ENCODE data around the gene SNRNP200. TPM values are rescaled to one million over a fixed set of nuclear protein-coding genes. Genes with fewer than 3 reads are reported as not detected.

SNRNP200 gene
- total RNA-seq, 2 donors from 2014 or later, result 190 to 211 TPM

GRCh38 chr2:96271995-96272394 lies 33.4 kb downstream of the SNRNP200 start:
- DNase-seq, result no peak

GRCh38 chr2:96267159-96267971 lies 38.0 kb downstream of the SNRNP200 start:
- H3K4me1 Mint-ChIP-seq, result peaks cover 12% of the 10 kb centered on the region
- DNase-seq, result peak; percentile 86
- Histone ChIP-seq H3K9ac (ENCODE audit: extremely low read depth, low read length, poor library complexity, severe bottlenecking) (peak overlapping the region; percentile 86), H3K27ac (ENCODE audit: low read depth, low read length) (no peak overlapping the region), H3K27me3 (ENCODE audit: control insufficient read depth, insufficient read depth, low read length, poor library complexity, severe bottlenecking) (no peaks in the 10 kb centered on the region), H3K4me3 (ENCODE audit: low read length) (peak overlapping the region; percentile 100), H3K9me3 (ENCODE audit: control insufficient read depth, low read length) (no peaks in the 10 kb centered on the region), H3K36me3 (ENCODE audit: control insufficient read depth, insufficient read depth, low read length) (peaks cover 50% of the 10 kb centered on the region), H3K4me1 (ENCODE audit: control insufficient read depth, insufficient read depth, low read length) (peaks cover 5% of the 10 kb centered on the region)
- H3K27ac Mint-ChIP-seq, result peak overlapping the region; percentile 52
- peaks cover 33% of the 10 kb centered on the region for H3K36me3 Mint-ChIP-seq (ENCODE audit: low read depth)
- no peaks in the 10 kb centered on the region for H3K9me3 Mint-ChIP-seq
- H3K27me3 Mint-ChIP-seq (ENCODE audit: insufficient read depth), result no peaks in the 10 kb centered on the region
- peak overlapping the region; percentile 88 for H3K4me3 Mint-ChIP-seq
- WGBS, 2 experiments (ENCODE audit: insufficient coverage in 1 of 2, insufficient read length in 1 of 2), result 76 to 77% methylated on average over 8 to 12 of the region's 12 CpGs
- TF ChIP-seq CTCF (conservative IDR thresholded peaks at IDR 0.05), result peak; percentile 68

More at GRCh38 chr2:96271995-96272394, 33.4 kb downstream of the SNRNP200 start:
- H3K9me3 ChIP-seq (ENCODE audit: control insufficient read depth, low read length), result no peaks in the 10 kb centered on the region
- no peak overlapping the region for H3K4me3 Mint-ChIP-seq
- H3K36me3 ChIP-seq (ENCODE audit: control insufficient read depth, insufficient read depth, low read length), result peaks cover 84% of the 10 kb centered on the region
- H3K27ac ChIP-seq (ENCODE audit: low read depth, low read length), result no peak overlapping the region
- no peaks in the 10 kb centered on the region for H3K9me3 Mint-ChIP-seq
- H3K9ac ChIP-seq (ENCODE audit: extremely low read depth, low read length, poor library complexity, severe bottlenecking), result no peak overlapping the region
- WGBS, 2 experiments (ENCODE audit: insufficient coverage in 1 of 2, insufficient read length in 1 of 2), result 84 to 94% methylated on average over 3 of the region's 3 CpGs
- no peak overlapping the region for H3K27ac Mint-ChIP-seq
- H3K4me1 Mint-ChIP-seq, result peaks cover 2% of the 10 kb centered on the region
- no peaks in the 10 kb centered on the region for H3K27me3 Mint-ChIP-seq (ENCODE audit: insufficient read depth)
- H3K4me3 ChIP-seq (ENCODE audit: low read length), result no peak overlapping the region
- peaks cover 69% of the 10 kb centered on the region for H3K36me3 Mint-ChIP-seq (ENCODE audit: low read depth)
- H3K4me1 ChIP-seq (ENCODE audit: control insufficient read depth, insufficient read depth, low read length), result no peaks in the 10 kb centered on the region
- no peak for TF ChIP-seq CTCF (conservative IDR thresholded peaks at IDR 0.05)
- H3K27me3 ChIP-seq (ENCODE audit: control insufficient read depth, insufficient read depth, low read length, poor library complexity, severe bottlenecking), result no peaks in the 10 kb centered on the region

- H3K4me3 ChIP-seq (ENCODE audit: low read length), result peak within 1 kb of the TSS; percentile 100
- Mint-ChIP-seq H3K9me3 (no peaks in the 10 kb centered on the region), H3K4me3 (peak within 1 kb of the TSS; percentile 88), H3K27me3 (ENCODE audit: insufficient read depth) (no peaks in the 10 kb centered on the region), H3K36me3 (ENCODE audit: low read depth) (peaks cover 26% of the 10 kb centered on the region), H3K4me1 (peaks cover 12% of the 10 kb centered on the region), H3K27ac (peak within 1 kb of the TSS; percentile 93)
- TF ChIP-seq CTCF (conservative IDR thresholded peaks at IDR 0.05), result peak; percentile 64
- H3K36me3 ChIP-seq (ENCODE audit: control insufficient read depth, insufficient read depth, low read length), result peaks cover 39% of the 10 kb centered on the region
- peaks cover 5% of the 10 kb centered on the region for H3K4me1 ChIP-seq (ENCODE audit: control insufficient read depth, insufficient read depth, low read length)
- DNase-seq, result peak; percentile 99
- WGBS, 2 experiments (ENCODE audit: insufficient coverage in 1 of 2, insufficient read length in 1 of 2), result 0 to 1% methylated on average over 28 to 81 of the region's 81 CpGs
- H3K27ac ChIP-seq (ENCODE audit: low read depth, low read length), result peak within 1 kb of the TSS; percentile 71
- no peaks in the 10 kb centered on the region for H3K9me3 ChIP-seq (ENCODE audit: control insufficient read depth, low read length)
- peak within 1 kb of the TSS; percentile 86 for H3K9ac ChIP-seq (ENCODE audit: extremely low read depth, low read length, poor library complexity, severe bottlenecking)
- H3K27me3 ChIP-seq (ENCODE audit: control insufficient read depth, insufficient read depth, low read length, poor library complexity, severe bottlenecking), result no peaks in the 10 kb centered on the region
Observed at GRCh38 chr2:96265840-96266679, 39.3 kb downstream of the SNRNP200 start, which contains the start of the genes CIAO1 and TMEM127. CIAO1 (plus strand) TSS chr2:96266225; CDS start chr2:96266351, 126 bp downstream. TMEM127 (minus strand) TSS chr2:96265997; CDS start chr2:96265381, 616 bp downstream.

All from endodermal cell (in vitro differentiated cells).